Globus pallidus (tissue), 1 donor: ENCODE results near the gene FEZF1.

Experiments
- DNase-seq: peaks from one replicate; pipeline ENCODE4 v3.0.0-alpha.2; 2015; ENCODE audit warnings: low spot score

FEZF1 gene

GRCh38 chr7:122268101-122268500, 36.4 kb downstream of the FEZF1 start:
- no peak for DNase-seq

GRCh38 chr7:122262246-122262645, 42.3 kb downstream of the FEZF1 start:
- DNase-seq, result no peak

GRCh38 chr7:122261442-122261841, 43.1 kb downstream of the FEZF1 start:
- no peak for DNase-seq

- no peak for DNase-seq
Measured at GRCh38 chr7:122261016-122261415, 43.5 kb downstream of the FEZF1 start.

GRCh38 chr7:122260336-122260735, 44.2 kb downstream of the FEZF1 start:
- DNase-seq, result no peak

GRCh38 chr7:122258971-122259370, 45.6 kb downstream of the FEZF1 start:
- DNase-seq, result no peak

- no peak for DNase-seq
Measured at GRCh38 chr7:122257056-122257455, 47.5 kb downstream of the FEZF1 start.

GRCh38 chr7:122256046-122256445, 48.5 kb downstream of the FEZF1 start:
- DNase-seq, result no peak

GRCh38 chr7:122255454-122255853, 49.1 kb downstream of the FEZF1 start:
- no peak for DNase-seq
